Islet precursor cell (in vitro differentiated cells): Measurements from ENCODE around the gene TRABD.
"Not testable (repeated sequence)": the region's sequence is repeated elsewhere in the genome, so short reads cannot be mapped to it uniquely, and the experiment has no call there.

Experiments
- DNase-seq: peaks from one replicate; pipeline ENCODE4 v3.0.0-alpha.2; 2018

Gene TRABD

GRCh38 chr22:50189849-50190181 is 4.1 kb downstream of the TRABD start:
- no peak for DNase-seq

- DNase-seq: peak; percentile 89
These were observed 4.6 kb downstream of the TRABD start for GRCh38 chr22:50190182-50190940.

- no peak for DNase-seq
These were observed 5.4 kb downstream of the TRABD start for GRCh38 chr22:50190941-50191741.

GRCh38 chr22:50192436-50193204 is 6.9 kb downstream of the TRABD start:
- DNase-seq: no peak

GRCh38 chr22:50193621-50194020 is 7.9 kb downstream of the TRABD start:
- DNase-seq: no peak

GRCh38 chr22:50194037-50194805 is 8.5 kb downstream of the TRABD start:
- no peak for DNase-seq

- DNase-seq: no peak
These were observed 10.5 kb downstream of the TRABD start for GRCh38 chr22:50196256-50196655.

GRCh38 chr22:50197000-50197800 is 11.5 kb downstream of the TRABD start:
- DNase-seq: no peak

GRCh38 chr22:50197856-50198623 is 12.3 kb downstream of the TRABD start:
- no peak for DNase-seq

GRCh38 chr22:50198624-50199017 is 12.9 kb downstream of the TRABD start:
- no peak for DNase-seq

- no peak for DNase-seq
These were observed 13.6 kb downstream of the TRABD start for GRCh38 chr22:50199251-50199721.

- no peak for DNase-seq
These were observed 14.2 kb downstream of the TRABD start for GRCh38 chr22:50199829-50200460.

GRCh38 chr22:50200461-50201190 is 14.9 kb downstream of the TRABD start, which contains the start of gene SELENOO:
Gene SELENOO, plus strand, starts transcription at chr22:50201011. Its CDS starts 26 bp downstream, at chr22:50201037.
- DNase-seq: peak; percentile 94

GRCh38 chr22:50201191-50202129 is 15.7 kb downstream of the TRABD start:
- DNase-seq: no peak

GRCh38 chr22:50202130-50202666 is 16.5 kb downstream of the TRABD start:
- DNase-seq: no peak

GRCh38 chr22:50203288-50203687 is 17.6 kb downstream of the TRABD start:
- no peak for DNase-seq

- DNase-seq: no peak
These were observed 18.9 kb downstream of the TRABD start for GRCh38 chr22:50204571-50204970.

- DNase-seq: not testable (repeated sequence)
These were observed 19.3 kb downstream of the TRABD start for GRCh38 chr22:50204998-50205397.
